GM18861 (cell line): ENCODE results near the gene RMDN3.

Experiments
- ATAC-seq: cut with Tn5 transposase; IDR thresholded peaks from one replicate; pipeline ENCODE4 v1.9.1; 2021; ENCODE audit not compliant: unreplicated experiment

RMDN3 gene, protein sequence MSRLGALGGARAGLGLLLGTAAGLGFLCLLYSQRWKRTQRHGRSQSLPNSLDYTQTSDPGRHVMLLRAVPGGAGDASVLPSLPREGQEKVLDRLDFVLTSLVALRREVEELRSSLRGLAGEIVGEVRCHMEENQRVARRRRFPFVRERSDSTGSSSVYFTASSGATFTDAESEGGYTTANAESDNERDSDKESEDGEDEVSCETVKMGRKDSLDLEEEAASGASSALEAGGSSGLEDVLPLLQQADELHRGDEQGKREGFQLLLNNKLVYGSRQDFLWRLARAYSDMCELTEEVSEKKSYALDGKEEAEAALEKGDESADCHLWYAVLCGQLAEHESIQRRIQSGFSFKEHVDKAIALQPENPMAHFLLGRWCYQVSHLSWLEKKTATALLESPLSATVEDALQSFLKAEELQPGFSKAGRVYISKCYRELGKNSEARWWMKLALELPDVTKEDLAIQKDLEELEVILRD

DNA sequence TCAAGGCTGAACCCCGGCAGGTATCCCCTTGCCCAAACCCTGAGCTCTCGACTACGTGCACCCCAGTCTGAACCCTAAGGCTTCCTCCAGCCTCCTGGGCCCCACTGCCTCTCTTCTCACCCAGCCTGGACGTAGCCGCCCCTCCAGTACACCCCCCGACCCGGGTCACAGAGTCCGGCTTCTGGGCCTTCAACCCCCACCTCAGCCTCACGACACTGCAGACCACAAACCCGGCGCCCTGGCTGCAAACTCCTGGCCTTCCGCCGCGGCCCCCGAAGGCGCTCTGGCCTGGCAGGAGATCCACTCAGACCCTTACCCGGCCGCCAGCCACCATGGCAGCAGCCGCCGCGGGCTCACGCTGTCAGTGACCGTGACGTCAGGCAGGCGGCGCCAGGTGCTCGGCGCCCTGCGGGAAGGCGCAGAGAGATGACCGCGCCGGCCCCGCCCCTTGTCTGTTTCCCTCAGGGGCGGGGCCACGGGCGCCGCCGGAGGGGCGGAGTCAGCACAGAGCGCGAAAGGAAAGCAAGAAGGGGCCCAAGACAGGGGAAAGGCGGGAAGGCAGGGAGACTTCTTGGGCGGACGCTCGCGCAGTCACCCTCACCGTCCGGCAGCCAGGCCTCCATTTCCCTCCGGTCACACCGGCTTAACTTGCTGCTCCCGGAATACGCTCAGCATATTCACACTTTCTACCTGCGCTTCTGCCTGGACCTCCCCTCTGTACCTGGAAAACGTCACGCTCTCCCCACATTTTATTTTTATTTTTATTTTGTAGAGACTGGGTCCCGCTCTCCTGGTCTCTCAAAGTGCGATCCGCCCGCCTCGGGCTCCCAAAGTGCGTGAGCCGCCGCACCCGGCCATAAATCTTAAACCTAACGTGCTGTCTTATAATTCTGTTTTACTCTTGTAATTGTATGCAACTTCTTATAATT is at the start of gene RMDN3:
RMDN3 (minus strand) TSS at position 372 of the 929 bp plus-strand sequence. CDS start 471 bp downstream, outside the sequence.
- peak; percentile 79 for ATAC-seq

DNA sequence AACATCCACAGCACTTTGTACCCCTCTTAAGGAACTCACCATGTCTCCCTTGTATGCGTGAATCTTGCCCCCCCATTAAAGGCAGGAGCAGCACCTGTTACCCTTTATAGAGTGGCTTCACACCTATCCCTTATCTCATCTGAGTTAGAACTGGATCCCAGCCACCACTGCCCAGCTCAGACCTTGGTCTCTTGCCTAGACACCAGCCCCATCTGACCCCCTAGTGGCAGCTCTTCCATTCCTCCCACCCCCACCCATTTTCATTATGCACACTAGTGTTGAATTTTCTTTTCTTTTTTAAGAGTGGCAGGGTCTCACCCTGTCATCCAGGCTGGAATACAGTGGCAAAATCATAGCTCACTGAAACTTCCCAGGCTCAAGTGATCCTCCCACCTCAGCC is 48.6 kb upstream of the RMDN3 start:
- ATAC-seq: no peak

DNA sequence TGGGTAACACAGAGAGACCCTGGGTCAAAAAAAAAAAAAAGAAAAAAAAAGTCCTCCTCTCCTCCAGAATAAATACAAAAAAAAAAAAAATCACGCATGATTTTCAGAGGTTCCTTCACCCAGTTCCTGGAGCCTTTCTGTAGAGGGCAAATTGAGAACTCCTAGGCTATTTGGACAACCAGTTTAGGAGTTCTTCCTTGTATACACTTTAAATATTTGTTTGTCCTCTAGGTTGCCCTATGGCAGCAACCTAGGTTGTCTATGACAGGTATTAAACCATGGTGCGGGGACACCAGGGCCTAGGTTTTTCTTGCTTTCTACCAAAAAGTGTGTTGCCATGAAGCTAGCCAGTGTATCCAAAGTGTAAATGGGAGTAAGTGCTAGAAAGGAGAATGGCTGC is 48.0 kb upstream of the RMDN3 start:
- ATAC-seq: no peak

DNA sequence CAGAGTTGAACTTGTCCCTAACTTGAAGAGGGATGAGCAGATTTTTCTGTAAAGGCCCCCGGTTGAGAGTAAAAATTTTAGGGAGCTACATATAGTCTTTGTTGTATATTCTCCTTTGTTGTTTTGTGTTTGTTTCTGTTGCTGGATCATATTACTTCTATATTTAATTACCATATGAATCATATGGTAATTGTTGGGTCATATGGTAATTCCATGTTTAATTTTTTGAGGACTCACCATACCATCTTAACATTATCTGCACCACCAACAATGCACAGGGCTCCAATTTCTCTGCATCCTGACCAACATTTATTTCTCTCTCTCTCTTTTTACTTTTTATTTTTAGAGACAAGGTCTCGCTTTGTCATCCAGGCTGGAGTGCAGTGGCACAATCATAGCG is 44.5 kb upstream of the RMDN3 start:
- ATAC-seq: no peak

DNA sequence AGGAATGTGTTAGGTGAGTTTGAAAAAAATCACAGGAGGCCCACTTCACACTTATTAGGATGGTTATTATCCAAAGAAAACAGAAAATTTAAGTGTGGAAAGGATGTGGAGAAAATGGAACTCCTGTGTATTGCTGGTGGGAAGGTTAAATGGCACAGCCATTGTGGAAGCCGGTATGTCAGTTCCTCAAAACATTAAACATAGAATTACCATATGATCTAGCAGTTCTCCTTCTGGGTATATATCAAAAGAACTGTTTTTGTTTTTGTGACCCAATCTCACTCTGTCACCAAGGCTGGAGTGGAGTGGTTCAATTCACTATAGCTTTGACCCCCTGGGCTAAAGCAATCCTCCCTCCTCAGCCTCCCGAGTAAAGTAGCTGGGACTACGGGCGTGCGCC is 41.5 kb upstream of the RMDN3 start:
- no peak for ATAC-seq

DNA sequence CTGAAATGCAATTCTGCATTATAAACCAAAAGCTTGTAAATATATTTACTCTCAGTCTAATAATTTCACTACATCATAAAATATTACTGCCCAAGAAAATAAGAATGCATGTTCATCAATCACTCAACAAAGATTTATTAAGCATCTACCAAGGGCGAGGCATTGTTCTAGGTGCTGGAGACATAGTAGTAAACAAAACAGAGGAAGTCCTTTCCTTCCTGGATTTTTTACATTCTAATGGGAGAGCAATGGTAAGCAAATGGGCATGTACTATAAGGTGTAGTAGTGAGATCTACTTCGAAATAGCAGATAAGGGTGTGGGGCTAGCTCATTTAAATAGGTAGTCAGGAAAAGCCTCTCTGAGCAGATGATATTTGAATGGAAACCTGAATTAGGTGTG is 41.0 kb upstream of the RMDN3 start:
- no peak for ATAC-seq

DNA sequence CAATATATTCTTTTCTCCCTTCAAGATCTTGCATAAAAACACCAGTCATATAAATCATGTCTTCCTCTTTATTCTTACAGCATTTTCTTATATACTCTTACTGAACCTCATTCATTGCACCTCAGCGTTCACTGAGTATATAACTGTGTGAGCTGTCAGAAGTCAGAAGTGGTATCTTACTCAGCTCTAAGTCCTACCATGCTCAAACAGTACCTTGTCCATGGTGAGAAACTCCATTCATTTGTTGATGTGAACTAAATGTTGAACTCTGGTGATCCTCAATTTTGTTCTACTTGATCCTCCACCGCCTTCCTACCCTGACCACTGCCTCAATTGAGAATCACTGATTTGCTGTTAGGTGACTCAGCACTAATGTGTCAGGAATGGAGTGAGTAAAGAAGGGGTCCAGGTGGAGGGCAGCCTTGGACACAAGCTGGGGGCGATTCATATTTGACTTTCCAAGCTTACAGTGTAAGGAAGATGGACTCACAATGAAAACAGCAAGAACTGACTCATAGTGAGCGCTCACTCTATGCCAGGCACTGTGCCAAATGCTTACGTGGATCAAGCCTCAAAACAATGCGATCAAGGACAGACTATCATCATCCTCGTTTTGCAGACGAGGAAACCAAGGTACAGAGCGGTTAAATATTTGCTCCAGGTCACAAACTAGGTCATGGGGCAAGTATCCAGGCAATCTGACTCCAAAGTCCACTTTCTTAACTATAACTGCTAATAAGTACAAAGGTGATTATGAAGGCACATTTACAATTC is 38.3 kb upstream of the RMDN3 start:
- no peak for ATAC-seq

DNA sequence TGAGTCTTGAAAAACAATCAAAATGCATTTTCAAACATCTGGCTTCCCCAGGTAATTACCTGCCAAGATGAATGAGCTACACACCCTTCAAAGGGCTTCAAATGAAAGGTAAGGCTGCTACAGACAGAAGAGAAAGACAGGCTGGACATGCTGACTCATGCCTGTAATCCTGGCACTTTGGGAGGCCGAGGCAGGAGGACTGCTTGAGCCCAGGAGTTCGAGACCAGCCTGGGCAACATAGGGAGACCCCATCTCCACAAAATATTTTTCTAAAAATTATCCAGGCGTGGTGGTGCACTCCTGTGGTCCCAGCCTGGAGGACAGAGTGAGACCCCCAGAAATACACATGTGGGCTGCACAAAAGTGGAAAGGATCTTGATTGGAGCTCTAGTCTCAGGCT is 37.3 kb upstream of the RMDN3 start:
- ATAC-seq: no peak

DNA sequence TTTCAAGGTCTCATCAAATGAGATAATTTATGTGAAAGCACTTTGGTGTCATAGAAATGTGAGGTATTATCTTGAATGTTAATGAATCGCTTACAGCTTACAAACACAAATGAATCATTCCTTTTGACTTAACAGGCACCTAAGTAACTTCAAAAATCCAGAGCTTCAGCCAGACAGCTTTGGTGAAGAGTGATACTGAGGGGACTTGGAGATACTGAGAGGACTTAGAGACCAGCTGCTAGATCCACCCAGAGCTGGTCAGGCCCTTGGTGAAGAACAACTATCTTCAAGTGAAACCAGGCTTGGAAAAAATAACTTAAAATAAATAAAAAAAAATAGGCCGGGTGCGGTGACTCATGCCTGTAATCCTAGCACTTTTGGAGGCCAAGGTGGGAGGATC is 35.7 kb upstream of the RMDN3 start:
- ATAC-seq: no peak

DNA sequence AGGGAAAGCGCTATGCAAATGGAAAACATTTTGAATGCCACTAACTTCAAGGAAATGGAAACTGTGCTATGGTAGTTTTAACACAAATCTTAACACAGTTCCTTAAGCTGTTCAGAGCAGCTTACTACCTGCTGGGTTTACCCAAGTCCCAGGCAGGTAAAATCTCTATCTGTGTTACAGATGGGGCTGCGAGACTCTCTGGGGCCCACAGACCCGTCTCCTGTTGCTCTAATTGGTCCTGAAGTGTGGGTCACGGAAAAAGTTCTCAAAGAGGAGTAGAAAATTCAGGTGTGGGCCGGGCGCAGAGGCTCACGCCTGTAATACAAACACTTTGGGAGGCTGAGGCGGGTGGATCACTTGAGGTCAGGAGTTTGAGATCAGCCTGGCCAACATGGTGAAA is 34.9 kb upstream of the RMDN3 start:
- no peak for ATAC-seq

DNA sequence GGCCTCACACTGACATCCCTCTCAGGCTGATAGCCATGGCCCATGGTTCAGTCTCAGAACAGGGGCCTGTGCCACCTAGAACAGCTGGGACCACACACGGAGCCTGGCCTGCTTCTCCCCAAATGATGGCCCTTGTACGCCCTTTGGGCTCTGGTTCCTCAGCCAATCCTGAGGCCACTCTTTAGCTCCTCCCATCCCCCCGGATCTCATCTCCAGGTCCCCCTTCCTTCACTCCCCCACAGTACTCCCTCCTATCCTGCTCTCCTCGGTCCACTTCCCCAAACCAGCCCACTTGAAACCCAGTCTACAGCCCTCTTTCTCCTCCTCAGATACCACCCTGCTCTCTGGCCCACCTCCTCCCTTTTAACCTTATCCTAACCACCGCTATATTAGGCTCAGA is 34.1 kb upstream of the RMDN3 start:
- ATAC-seq: no peak

DNA sequence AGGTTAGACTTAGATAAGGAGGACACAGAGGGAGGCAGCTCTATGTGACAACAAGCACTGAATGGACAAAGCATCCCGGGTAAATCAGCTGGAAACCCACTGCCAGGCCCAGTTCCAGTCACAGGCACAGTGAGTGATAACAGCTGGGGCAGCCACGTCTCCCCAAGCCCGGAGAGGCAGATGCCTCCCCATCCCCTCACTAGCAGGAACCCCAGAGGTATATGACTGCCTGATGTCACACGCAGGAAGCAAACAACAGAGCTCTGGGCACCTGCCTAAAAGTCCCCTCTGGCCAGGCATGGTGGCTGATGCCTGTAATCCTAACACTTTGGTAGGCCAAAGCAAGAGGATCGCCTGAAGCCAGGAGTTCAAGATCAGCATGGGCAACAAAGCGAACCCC is 32.9 kb upstream of the RMDN3 start:
- no peak for ATAC-seq

DNA sequence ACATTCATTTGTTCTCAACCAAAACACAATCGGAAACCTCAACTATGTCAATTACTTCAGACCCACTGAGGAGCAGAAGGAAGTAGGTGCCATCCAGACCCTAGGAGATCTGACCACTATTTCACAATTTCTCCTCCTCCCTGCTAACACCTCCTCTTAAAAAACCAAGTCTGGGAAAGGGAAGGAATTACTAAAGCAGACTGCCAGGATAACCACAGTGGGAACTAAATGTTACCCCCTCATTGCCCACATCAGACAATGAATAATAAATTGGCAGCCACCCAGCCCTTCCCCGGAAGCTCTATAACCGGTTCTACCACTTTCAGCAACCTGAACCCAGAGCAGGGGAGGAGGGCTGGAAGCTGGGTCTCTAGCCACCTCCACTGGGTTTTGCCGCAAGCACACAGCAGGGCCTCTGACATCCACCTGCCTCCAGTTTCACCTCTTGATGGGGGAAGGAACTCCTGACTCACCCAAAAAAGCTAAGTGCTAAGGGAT is 32.3 kb upstream of the RMDN3 start:
- ATAC-seq: no peak

DNA sequence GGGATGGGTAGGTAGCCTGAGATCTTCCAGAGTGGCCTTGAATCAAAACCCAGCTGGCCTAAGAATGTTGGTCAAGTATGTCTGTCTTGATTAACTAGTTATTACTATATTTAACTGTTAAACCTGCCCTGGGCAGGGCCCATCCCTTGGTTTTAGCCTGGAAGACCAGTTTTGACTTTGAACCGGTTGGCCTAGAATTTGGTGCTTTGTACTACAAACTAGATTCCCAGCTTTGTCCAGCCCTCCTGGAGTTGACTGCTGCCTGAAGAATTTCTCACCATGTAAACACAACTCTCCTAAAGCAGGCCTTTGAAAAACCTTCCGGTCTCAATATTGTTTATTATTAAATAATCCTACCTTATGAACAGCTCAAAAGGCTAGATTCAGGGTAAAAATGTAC is 30.8 kb upstream of the RMDN3 start:
- ATAC-seq: no peak

DNA sequence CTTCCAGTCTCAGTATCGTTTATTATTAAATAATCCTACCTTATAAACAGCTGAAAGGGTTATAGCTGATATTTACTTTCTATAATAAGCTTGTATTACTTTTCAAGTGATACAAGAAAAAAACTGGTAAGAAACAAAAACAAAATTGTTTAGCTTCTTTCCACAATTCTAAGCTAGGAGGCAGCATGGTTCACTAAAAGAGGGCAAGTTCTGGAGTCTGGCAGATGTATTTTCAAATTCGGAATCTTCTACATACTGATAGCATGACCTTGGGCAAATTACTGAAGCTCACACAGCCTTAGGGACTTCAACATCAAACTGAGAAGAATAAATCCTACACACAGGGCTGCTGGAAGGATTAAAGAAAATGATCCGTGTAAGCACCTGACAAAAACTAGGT is 30.1 kb upstream of the RMDN3 start:
- no peak for ATAC-seq

DNA sequence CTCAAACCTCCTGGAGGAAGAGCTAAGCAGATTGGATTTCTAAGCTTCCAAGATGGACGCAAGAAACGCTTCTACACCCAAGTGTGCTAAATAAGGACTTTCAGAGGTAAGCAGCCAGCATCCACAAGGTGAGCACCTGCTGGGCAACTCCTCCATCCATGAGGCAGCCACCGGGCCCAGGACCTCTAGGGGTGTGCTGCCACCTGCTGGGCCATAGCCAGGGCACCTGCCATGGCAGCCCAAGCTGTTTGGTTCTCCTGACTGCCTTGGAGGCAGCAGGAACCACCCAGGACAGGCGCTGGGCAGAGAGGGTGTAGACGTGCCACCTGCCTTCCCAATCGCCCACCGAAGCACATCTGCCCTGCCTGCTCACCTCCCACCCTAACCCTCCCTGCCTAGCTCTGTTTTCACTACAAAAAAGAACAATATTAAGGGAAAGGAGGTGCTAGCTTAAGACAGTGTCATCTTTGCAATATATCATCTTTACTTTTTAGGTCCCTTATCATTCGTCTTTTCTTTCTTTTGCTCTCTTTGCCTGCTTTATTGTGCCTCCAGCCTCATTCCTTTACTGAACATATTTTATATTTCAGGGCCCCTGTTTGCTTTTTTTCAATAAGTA is 27.7 kb upstream of the RMDN3 start:
- ATAC-seq: peak; percentile 76

DNA sequence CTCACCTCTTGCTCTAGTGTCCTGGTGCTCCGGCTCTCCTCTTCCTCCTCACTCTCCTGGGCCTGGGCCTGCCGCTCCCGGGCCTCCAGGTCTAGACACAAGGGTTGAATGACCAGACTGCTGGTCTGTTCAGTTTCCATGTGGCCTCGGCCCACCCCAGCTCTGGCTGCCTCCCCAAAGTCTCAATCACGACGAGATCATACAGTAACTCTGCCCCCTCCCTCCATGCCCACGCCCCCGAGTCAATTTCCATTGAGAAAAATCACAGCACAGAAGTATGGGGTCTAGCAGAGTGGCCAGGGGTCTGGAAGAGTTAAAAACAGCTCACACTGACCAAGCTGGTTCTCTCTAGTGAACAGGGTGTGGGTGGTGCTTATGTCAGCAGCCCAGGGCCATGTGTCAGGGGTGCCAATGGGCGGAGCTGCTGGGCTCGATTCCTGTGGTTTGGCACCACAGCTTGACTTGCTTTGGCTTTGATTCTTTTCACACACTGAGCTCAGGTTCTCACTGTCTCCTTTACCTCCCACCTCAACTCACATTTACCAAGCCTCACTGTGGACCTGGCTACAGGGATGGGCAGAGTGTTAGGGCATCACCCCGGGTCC is 21.6 kb upstream of the RMDN3 start:
- no peak for ATAC-seq

DNA sequence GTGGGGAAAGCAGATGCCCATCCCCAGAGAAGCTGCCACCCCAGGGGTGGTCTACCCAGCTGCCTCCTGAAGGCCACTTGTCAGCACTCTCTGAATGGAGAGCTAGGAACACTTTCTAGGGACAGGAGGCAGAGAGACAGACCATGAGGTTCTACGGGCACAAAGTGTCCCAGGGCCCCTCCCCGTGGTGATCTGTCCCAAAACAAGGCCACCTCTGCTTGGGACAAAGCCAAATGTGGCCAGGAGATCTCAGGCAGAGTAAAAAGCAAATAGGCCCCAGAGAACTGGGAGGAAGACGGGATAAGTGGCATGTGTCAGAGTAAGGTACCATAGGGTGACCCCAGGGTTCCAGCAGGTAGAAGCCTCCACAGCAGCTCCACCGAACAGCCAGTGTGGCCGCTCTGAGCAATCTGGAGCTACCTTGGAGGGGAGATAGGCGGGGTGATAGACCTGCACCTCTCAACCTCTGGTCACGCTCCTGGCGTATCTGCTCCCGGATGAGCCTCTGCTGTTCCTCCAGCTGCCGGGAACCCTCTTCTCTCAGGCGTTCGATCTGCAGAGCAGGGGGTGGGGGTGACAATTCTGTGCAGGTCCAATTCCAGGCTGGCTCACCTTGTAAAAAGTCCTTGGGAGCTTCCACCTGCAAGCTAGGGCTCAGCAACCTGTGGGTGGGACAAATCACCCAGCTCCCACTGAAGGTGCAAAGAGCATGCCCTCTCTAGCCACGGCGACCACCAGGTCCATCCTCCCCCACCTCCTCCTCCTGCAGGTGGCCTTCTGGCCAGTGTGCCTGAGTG is 20.9 kb upstream of the RMDN3 start:
- no peak for ATAC-seq

DNA sequence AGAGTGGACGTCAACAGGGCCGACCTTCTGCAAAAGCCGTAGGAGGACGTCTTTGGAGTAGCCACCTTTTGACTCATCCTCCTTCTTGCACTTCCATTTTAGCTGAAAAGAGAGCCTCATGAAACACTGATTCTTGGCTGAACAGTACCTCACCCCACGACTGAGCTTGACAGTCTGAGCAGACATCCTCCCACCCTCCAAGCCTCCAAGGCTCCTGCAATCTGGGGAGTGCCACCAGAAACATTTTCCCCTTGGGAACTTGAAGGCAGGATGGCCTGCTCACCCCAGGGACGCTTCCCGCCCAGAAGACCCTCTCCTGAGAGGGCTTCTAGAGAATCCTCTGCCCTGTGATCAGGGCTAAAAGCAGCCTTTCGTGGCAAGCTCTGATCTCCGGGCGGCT is 20.0 kb upstream of the RMDN3 start:
- no peak for ATAC-seq
